Measurements from ENCODE around the gene HTD2.
A peak's percentile ranks its signal among the peaks of the same experiment; 100 is the strongest.

The HTD2 gene

DNA sequence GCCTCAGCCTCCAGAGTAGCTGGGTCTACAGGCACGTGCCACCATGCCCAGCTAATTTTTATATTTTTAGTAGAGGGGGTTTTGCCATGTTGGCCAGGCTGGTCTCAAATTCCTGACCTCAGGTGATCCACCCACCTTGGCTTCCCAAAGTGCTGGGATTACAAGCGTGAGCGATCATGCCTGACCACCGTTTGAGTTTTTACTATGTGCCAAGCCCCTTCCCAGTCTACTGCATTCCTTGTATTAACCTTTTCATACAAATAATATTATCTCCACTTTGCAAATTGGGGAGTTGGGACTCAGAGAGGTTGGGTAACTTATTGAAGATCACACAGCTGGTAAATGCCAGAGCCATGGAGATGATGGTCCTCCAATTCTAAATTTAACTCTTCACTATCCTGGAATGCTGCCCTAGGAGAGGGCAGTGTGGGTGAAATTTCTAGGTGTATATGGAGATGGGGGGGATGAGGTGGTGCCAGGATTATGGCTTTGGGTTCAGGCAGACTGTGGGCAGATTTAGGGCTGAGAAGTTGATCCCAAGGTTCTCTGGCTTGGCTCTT is 25.4 kb downstream of the HTD2 start:
- Histone ChIP-seq H3K4me1 (ENCODE audit: low read length) (peaks cover 13% of the 10 kb centered on the region), H3K9ac (ENCODE audit: low read length) (no peak overlapping the region), H3K4me3 (ENCODE audit: low read length) (peak overlapping the region; percentile 91; the same call in 1 of the 2 replicates), H4K20me1 (ENCODE audit: insufficient read depth, low read length) (no peaks in the 10 kb centered on the region), H3K79me2 (ENCODE audit: low read length) (peaks cover 10% of the 10 kb centered on the region; the same call in 1 of the 2 replicates), H3K4me2 (ENCODE audit: low read length) (no peak overlapping the region), H3K36me3 (replicated peaks; ENCODE audit: low read depth, low read length) (no peaks in the 10 kb centered on the region), H3K27ac (ENCODE audit: low read length) (no peak overlapping the region), H3K27me3 (ENCODE audit: low read depth, low read length) (no peaks in the 10 kb centered on the region), H2AFZ (ENCODE audit: low read depth, low read length) (peak overlapping the region; percentile 91; the same call in 1 of the 2 replicates), H3K9me3 (ENCODE audit: insufficient read depth, low read length) (no peaks in the 10 kb centered on the region)
- TF ChIP-seq EZH2phosphoT487 (IDR thresholded peaks at IDR 0.05; ENCODE audit: low read depth): no peak
- TF ChIP-seq, protein P1, sequence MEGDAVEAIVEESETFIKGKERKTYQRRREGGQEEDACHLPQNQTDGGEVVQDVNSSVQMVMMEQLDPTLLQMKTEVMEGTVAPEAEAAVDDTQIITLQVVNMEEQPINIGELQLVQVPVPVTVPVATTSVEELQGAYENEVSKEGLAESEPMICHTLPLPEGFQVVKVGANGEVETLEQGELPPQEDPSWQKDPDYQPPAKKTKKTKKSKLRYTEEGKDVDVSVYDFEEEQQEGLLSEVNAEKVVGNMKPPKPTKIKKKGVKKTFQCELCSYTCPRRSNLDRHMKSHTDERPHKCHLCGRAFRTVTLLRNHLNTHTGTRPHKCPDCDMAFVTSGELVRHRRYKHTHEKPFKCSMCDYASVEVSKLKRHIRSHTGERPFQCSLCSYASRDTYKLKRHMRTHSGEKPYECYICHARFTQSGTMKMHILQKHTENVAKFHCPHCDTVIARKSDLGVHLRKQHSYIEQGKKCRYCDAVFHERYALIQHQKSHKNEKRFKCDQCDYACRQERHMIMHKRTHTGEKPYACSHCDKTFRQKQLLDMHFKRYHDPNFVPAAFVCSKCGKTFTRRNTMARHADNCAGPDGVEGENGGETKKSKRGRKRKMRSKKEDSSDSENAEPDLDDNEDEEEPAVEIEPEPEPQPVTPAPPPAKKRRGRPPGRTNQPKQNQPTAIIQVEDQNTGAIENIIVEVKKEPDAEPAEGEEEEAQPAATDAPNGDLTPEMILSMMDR (IDR thresholded peaks at IDR 0.05; ENCODE audit: low read depth, low read length): no peak

DNA sequence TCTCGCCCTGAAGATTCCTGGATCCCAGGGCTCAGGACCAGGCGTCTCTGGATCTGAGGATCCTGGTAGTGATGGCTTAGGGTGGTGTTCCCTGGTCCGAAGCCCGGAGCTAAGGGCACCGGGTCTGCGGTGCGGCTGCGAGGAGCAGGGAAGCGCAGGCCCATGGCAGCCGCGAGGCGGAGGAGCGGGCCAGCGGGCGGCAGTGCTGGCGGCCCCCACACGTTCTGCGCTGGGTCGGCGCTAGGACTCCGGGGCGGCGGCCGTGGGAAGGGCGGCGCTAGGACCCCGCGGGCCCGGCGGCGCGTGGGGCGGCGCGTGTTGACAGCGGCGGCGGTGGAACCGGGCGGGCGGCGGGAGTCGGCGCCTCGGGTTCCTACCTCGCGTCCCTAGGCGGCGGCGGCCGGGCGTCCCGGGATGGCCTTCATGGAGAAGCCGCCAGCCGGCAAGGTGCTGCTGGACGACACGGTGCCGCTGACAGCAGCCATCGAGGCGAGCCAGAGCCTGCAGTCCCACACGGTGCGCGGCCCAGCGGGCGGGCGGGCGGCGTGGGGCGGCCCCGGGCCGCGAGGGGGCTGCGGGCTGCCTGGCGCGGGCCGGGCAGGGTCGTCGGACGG is 26.4 kb downstream of the HTD2 start, which contains the start of gene PXK:
Gene PXK, plus strand, starts transcription at position 318 of the 614 bp plus-strand sequence. Its CDS starts 97 bp downstream, at position 415.
- H3K79me2 ChIP-seq (ENCODE audit: low read length): peaks cover 10% of the 10 kb centered on the region; the same call in 1 of the 2 replicates
- H3K9me3 ChIP-seq (ENCODE audit: insufficient read depth, low read length): no peaks in the 10 kb centered on the region
- no peak for TF ChIP-seq EZH2phosphoT487 (IDR thresholded peaks at IDR 0.05; ENCODE audit: low read depth)
- TF ChIP-seq, protein P1 (IDR thresholded peaks at IDR 0.05; ENCODE audit: low read depth, low read length): peak; percentile 23
- H3K27me3 ChIP-seq (ENCODE audit: low read depth, low read length): no peaks in the 10 kb centered on the region
- peaks cover 13% of the 10 kb centered on the region for H3K4me1 ChIP-seq (ENCODE audit: low read length)
- H3K36me3 ChIP-seq (replicated peaks; ENCODE audit: low read depth, low read length): no peaks in the 10 kb centered on the region
- no peak within 1 kb of the TSS for H3K27ac ChIP-seq (ENCODE audit: low read length)
- H3K9ac ChIP-seq (ENCODE audit: low read length): peak within 1 kb of the TSS; percentile 69
- H3K4me3 ChIP-seq (ENCODE audit: low read length): peak within 1 kb of the TSS; percentile 91
- peak within 1 kb of the TSS; percentile 82 for H3K4me2 ChIP-seq (ENCODE audit: low read length)
- peak within 1 kb of the TSS; percentile 91 for H2AFZ ChIP-seq (ENCODE audit: low read depth, low read length)
- no peaks in the 10 kb centered on the region for H4K20me1 ChIP-seq (ENCODE audit: insufficient read depth, low read length)

DNA sequence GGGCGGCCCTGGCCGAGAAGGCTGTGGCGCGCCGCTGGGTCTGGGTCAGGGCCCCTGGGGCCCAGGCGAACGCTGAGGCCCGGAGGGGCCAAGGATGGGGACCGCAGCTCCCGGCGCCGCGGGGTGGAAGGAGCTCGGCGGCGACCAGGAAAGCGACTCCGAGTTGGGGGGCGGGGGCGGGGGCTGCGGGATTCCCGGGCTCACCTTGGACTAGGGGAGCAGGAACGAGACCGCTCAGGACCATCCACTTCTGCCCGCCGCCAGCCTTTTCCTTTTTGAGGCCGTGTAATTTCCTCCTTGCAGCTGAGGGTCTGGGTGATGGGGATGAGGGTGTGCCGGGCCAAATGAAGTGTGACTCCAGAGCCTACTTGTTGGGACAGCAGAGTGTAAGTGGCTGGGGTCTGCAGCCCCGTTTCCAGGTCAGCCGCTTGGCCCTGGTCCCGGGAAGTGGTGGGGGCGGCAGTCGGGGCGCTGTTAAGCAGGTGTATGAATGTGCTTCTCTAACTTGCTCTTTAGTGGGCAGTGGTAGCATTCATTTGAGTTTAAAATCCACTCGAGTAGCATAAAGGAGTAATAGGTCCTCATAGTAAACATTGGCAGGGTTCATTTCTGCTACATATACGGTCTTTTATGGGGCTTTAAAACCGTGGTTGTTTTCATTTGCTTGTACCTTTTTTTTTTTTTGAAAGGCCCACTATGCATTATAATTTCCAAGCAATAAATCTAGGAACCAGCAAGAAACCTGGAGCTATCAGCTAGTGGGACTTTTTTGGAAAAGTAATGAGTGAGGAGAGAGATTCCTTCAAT is 27.1 kb downstream of the HTD2 start:
- H4K20me1 ChIP-seq (ENCODE audit: insufficient read depth, low read length): no peaks in the 10 kb centered on the region
- H3K79me2 ChIP-seq (ENCODE audit: low read length): peaks cover 10% of the 10 kb centered on the region; the same call in 1 of the 2 replicates
- peak overlapping the region; percentile 70; the same call in 1 of the 2 replicates for H2AFZ ChIP-seq (ENCODE audit: low read depth, low read length)
- H3K27me3 ChIP-seq (ENCODE audit: low read depth, low read length): no peaks in the 10 kb centered on the region
- H3K4me2 ChIP-seq (ENCODE audit: low read length): peak overlapping the region; percentile 82
- H3K4me1 ChIP-seq (ENCODE audit: low read length): peaks cover 13% of the 10 kb centered on the region
- no peaks in the 10 kb centered on the region for H3K36me3 ChIP-seq (replicated peaks; ENCODE audit: low read depth, low read length)
- peak overlapping the region; percentile 91 for H3K4me3 ChIP-seq (ENCODE audit: low read length)
- TF ChIP-seq EZH2phosphoT487 (IDR thresholded peaks at IDR 0.05; ENCODE audit: low read depth): no peak
- TF ChIP-seq, protein P1 (IDR thresholded peaks at IDR 0.05; ENCODE audit: low read depth, low read length): peak; percentile 57
- H3K27ac ChIP-seq (ENCODE audit: low read length): no peak overlapping the region
- peak overlapping the region; percentile 69 for H3K9ac ChIP-seq (ENCODE audit: low read length)
- H3K9me3 ChIP-seq (ENCODE audit: insufficient read depth, low read length): no peaks in the 10 kb centered on the region

DNA sequence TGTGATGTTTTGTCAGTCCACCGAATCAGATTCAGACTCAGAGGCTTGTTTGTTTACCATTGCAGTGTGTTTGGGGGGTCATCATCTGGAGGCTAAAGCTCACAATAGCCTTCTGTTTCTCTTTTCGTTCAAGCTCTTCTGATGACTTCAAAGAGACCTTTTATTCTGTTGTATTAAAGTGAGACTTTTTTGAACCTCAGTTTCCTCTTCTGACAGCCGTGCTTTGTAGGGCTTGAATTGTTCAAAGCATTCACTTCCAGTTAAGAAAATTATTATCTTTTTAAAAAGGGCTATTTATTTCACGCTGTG is 27.6 kb downstream of the HTD2 start:
- H2AFZ ChIP-seq (ENCODE audit: low read depth, low read length): no peak overlapping the region
- no peaks in the 10 kb centered on the region for H3K36me3 ChIP-seq (replicated peaks; ENCODE audit: low read depth, low read length)
- TF ChIP-seq, protein P1 (IDR thresholded peaks at IDR 0.05; ENCODE audit: low read depth, low read length): no peak
- TF ChIP-seq EZH2phosphoT487 (IDR thresholded peaks at IDR 0.05; ENCODE audit: low read depth): no peak
- peak overlapping the region; percentile 69 for H3K9ac ChIP-seq (ENCODE audit: low read length)
- peaks cover 10% of the 10 kb centered on the region; the same call in 1 of the 2 replicates for H3K79me2 ChIP-seq (ENCODE audit: low read length)
- no peaks in the 10 kb centered on the region for H3K9me3 ChIP-seq (ENCODE audit: insufficient read depth, low read length)
- H3K27ac ChIP-seq (ENCODE audit: low read length): no peak overlapping the region
- no peaks in the 10 kb centered on the region for H3K27me3 ChIP-seq (ENCODE audit: low read depth, low read length)
- peak overlapping the region; percentile 82 for H3K4me2 ChIP-seq (ENCODE audit: low read length)
- no peaks in the 10 kb centered on the region for H4K20me1 ChIP-seq (ENCODE audit: insufficient read depth, low read length)
- peak overlapping the region; percentile 91 for H3K4me3 ChIP-seq (ENCODE audit: low read length)
- peaks cover 13% of the 10 kb centered on the region for H3K4me1 ChIP-seq (ENCODE audit: low read length)
